PC-9 (cell line): Measurements from ENCODE around the gene ZFP82. TPM values are rescaled to one million over a fixed set of nuclear protein-coding genes. Genes with fewer than 3 reads are reported as not detected.

Experiments used
- Bru-seq: library from RNA; stranded (reverse); fragments of 400-500 nt; gene quantifications from one replicate; lab custom pipeline; 2021; lab: Mats Ljungman, UMichigan
- BruChase-seq, 2 experiments: library from RNA; stranded (reverse); fragments of 400-500 nt; gene quantifications; one replicate each; lab custom pipeline; 2021; lab: Mats Ljungman, UMichigan
- BruUV-seq: library from RNA; stranded (reverse); fragments of 400-500 nt; replicated peaks from 2 replicates; lab custom pipeline; 2021; lab: Mats Ljungman, UMichigan
- CTCF ChIA-PET: fragments of 300-600 bp; sonication (Branson Sonifier 250); formaldehyde crosslinking; loops from one replicate; lab custom pipeline; 2022; ENCODE audit warnings: antibody characterized with exemption; lab: Charles Lee
- POLR2A ChIA-PET: fragments of 300-600 bp; sonication (Branson Sonifier 250); formaldehyde crosslinking; loops from one replicate; lab custom pipeline; 2022; ENCODE audit warnings: antibody characterized with exemption; ENCODE audit not compliant: unreplicated experiment; lab: Charles Lee
- DNase-seq, 2 experiments: peaks; one replicate each; pipeline versions ENCODE4 v3.0.0 to v3.0.0-alpha.2; 2015 to 2022; ENCODE audit warnings: mixed read lengths in 1 of 2
- H2AFZ ChIP-seq: fragments of 200-600 bp; sonication (generic); 2 replicates; pipeline ENCODE4 v1.8.1; 2017; ENCODE audit warnings: antibody characterized with exemption
- H3F3A ChIP-seq: fragments of 200-600 bp; sonication (generic); 2 replicates; pipeline ENCODE4 v1.8.1; 2017; ENCODE audit warnings: antibody characterized with exemption, mild to moderate bottlenecking, low read depth; ENCODE audit not compliant: insufficient read depth
- H3K27ac ChIP-seq: fragments of 200-600 bp; sonication (generic); 2 replicates; pipeline ENCODE4 v1.6.1; 2016; ENCODE audit warnings: mixed run types
- H3K27me3 ChIP-seq: fragments of 200-600 bp; sonication (generic); 2 replicates; pipeline ENCODE4 v1.6.1; 2016; ENCODE audit warnings: low read depth, mixed run types; ENCODE audit not compliant: insufficient read depth
- H3K36me3 ChIP-seq: fragments of 200-600 bp; sonication (generic); 2 replicates; pipeline ENCODE4 v1.6.1; 2016; ENCODE audit warnings: low read depth, mixed run types
- H3K4me1 ChIP-seq: fragments of 200-600 bp; sonication (generic); replicated peaks from 2 replicates; pipeline ENCODE4 v1.6.1; 2016; ENCODE audit warnings: mixed run types; ENCODE audit not compliant: insufficient read depth
- H3K4me2 ChIP-seq: fragments of 200-600 bp; sonication (generic); 2 replicates; pipeline ENCODE4 v1.6.1; 2017; ENCODE audit warnings: mixed run types
- H3K4me3 ChIP-seq: fragments of 200-600 bp; sonication (generic); 2 replicates; pipeline ENCODE4 v1.6.1; 2016; ENCODE audit warnings: mixed run types
- H3K79me2 ChIP-seq: fragments of 200-600 bp; sonication (generic); 2 replicates; pipeline ENCODE4 v1.6.1; 2017; ENCODE audit warnings: low read depth, mixed run types
- H3K9me2 ChIP-seq: fragments of 200-600 bp; sonication (generic); 2 replicates; pipeline ENCODE4 v1.8.1; 2017; ENCODE audit warnings: mild to moderate bottlenecking; ENCODE audit not compliant: insufficient read depth
- H3K9me3 ChIP-seq: fragments of 200-600 bp; sonication (generic); 2 replicates; pipeline ENCODE4 v1.8.1; 2016; ENCODE audit warnings: low read depth; ENCODE audit not compliant: insufficient read depth
- H4K20me1 ChIP-seq: fragments of 200-600 bp; sonication (generic); 2 replicates; pipeline ENCODE4 v1.8.1; 2017; ENCODE audit not compliant: insufficient read depth
- CTCF ChIP-seq: fragments of 200-600 bp; sonication (generic); conservative IDR thresholded peaks from 2 replicates; pipeline ENCODE4 v1.6.1; 2017; ENCODE audit warnings: mixed run types, antibody characterized with exemption, mild to moderate bottlenecking, moderate library complexity
- EZH2 ChIP-seq: fragments of 200-600 bp; sonication (generic); IDR thresholded peaks from 2 replicates; pipeline ENCODE4 v1.8.0; 2017; ENCODE audit warnings: antibody characterized with exemption, low read depth
- intact Hi-C: fragments of 100-400 bp; cut with micrococcal nuclease; formaldehyde crosslinking; loops from one replicate; pipeline ENCODE4 v1.10.0; 2022; ENCODE audit not compliant: unreplicated experiment
- long read RNA-seq: library from polyadenylated mRNA; stranded (forward); transcript quantifications from one replicate; pipeline ENCODE4 v2.0.0, GENCODE V29; 2022
- total RNA-seq: library from RNA; stranded (reverse); gene quantifications from 2 replicates; pipeline ENCODE4 v1.2.3, GENCODE V29; 2021

The ZFP82 gene
- total RNA-seq (1.8 and 1.9 TPM in 2 replicates), Bru-seq, nascent RNA (percentile 48 among the genes with signal in this experiment), BruChase-seq, experiment 1, labeled RNA remaining after a 2-hour chase (percentile 39 among the genes with signal in this experiment), BruChase-seq, experiment 2, labeled RNA remaining after a 6-hour chase (percentile 30 among the genes with signal in this experiment)
- long read RNA-seq, partial matches to known transcripts = 0 of 4 reads
- long read RNA-seq, other reads (novel, unspliced or antisense) = 0 of 4 reads

GRCh38 chr19:36418287-36419001, at the start of gene ZFP82:
TSS of gene ZFP82 (minus strand) at chr19:36418644. CDS start at chr19:36409789, 8,855 bp downstream.
- Histone ChIP-seq H4K20me1 (no peaks in the 10 kb centered on the region), H3F3A (no peaks in the 10 kb centered on the region), H3K79me2 (no peaks in the 10 kb centered on the region), H3K9me3 (no peaks in the 10 kb centered on the region; the same call in none of the 2 replicates), H3K27ac (no peak within 1 kb of the TSS), H3K4me3 (peak within 1 kb of the TSS; percentile 51), H3K9me2 (no peaks in the 10 kb centered on the region), H3K4me2 (peak within 1 kb of the TSS; percentile 53), H2AFZ (peak within 1 kb of the TSS; percentile 72), H3K27me3 (no peaks in the 10 kb centered on the region), H3K36me3 (no peaks in the 10 kb centered on the region), H3K4me1 (no peaks in the 10 kb centered on the region)
- BruUV-seq = no TSS peak
- intact Hi-C loops = no loop called here
- peak in 1 of 2 experiments; percentile 58 for DNase-seq
- no peak for TF ChIP-seq EZH2
- TF ChIP-seq CTCF = no peak
- CTCF ChIA-PET = interaction anchor here (0.7 kb wide), 1 partner anchor 110 kb away, joined by 3 read pairs; the partner anchor contains the start of gene ZNF260
- POLR2A ChIA-PET = no interaction called here

DNA sequence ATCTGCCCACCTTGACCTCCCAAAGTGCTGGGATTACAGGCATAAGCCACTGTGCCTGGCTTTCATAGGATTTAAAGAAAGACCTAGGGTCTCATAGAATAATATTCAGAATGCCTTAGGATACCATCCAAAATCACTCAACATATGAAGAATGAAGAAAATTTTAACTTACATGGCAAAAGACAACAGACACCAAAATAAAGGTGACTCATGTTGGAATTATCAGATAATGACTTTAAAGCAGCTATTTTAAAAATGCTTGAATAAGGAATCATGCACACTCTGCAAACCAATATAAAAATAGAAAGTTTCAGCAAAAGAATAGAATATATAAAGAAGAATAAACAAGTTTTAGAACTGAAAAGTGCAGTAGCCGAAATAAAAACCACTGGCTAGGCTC, 41.6 kb upstream of the ZFP82 start:
- intact Hi-C loops = no loop called here
- Histone ChIP-seq H3K9me3 (peaks cover 26% of the 10 kb centered on the region), H3K27me3 (no peaks in the 10 kb centered on the region)

DNA sequence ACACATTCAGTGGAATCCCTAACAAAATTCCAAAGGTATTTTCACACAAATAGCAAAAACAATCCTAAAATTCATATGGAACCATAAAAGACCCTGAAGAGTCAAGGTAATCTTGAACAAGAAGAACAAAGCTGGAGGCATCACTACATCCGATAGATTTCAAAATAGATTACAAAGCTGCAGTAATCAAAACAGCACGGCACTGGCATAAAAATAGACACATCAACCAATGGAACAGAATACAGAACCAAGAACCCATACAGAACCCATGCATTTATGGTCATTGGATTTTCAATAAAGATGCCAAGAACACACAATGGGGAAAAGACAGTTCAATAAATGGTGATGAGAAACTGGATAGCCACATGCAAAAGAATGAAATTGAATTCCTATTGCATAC, 38.4 kb upstream of the ZFP82 start:
- POLR2A ChIA-PET = no interaction called here
- no peaks in the 10 kb centered on the region for H3F3A ChIP-seq
- CTCF ChIA-PET = no interaction called here
- H3K79me2 ChIP-seq = no peaks in the 10 kb centered on the region
- peaks cover 18% of the 10 kb centered on the region for H3K36me3 ChIP-seq
- no peaks in the 10 kb centered on the region for H3K4me1 ChIP-seq
- no peak overlapping the region for H3K4me3 ChIP-seq
- H2AFZ ChIP-seq = no peak overlapping the region
- intact Hi-C loops = no loop called here
- no peak for DNase-seq
- peaks cover 39% of the 10 kb centered on the region for H3K9me3 ChIP-seq
- no peaks in the 10 kb centered on the region for H3K27me3 ChIP-seq
- H4K20me1 ChIP-seq = no peaks in the 10 kb centered on the region
- no peak for TF ChIP-seq CTCF
- no peak for TF ChIP-seq EZH2
- no peaks in the 10 kb centered on the region for H3K9me2 ChIP-seq
- BruUV-seq = no TSS peak
- H3K4me2 ChIP-seq = no peak overlapping the region
- H3K27ac ChIP-seq = no peak overlapping the region

More for the DNA sequence above, 41.6 kb upstream of the ZFP82 start:
- ChIA-PET POLR2A (no interaction called here), CTCF (no interaction called here)
- Histone ChIP-seq H2AFZ (no peak overlapping the region), H3K36me3 (peaks cover 15% of the 10 kb centered on the region), H3K9me2 (no peaks in the 10 kb centered on the region), H3F3A (no peaks in the 10 kb centered on the region), H3K79me2 (no peaks in the 10 kb centered on the region), H3K4me3 (no peak overlapping the region), H3K27ac (no peak overlapping the region), H4K20me1 (no peaks in the 10 kb centered on the region), H3K4me2 (no peak overlapping the region), H3K4me1 (no peaks in the 10 kb centered on the region)
- DNase-seq = no peak
- TF ChIP-seq EZH2 = no peak
- TF ChIP-seq CTCF = no peak
- no TSS peak for BruUV-seq
